Stimulated activated CD4-positive, alpha-beta T cell treated with anti-CD3 and anti-CD28 coated beads, Interleukin-12 subunit alpha, Interleukin-12 subunit beta, amount 100 ng/mL, for 48 hours (primary cell): ENCODE results near the gene CLGN.
A peak's percentile ranks its signal among the peaks of the same experiment; 100 is the strongest.

Source experiments
- DNase-seq, 3 donors: peaks; one replicate each; pipeline ENCODE4 v3.0.0-alpha.2; 2020; ENCODE audit warnings: low read depth in 2 of 3, low spot score in 1 of 3

Gene CLGN

GRCh38 chr4:140382732-140383131 is 44.7 kb downstream of the CLGN start:
- no peak for DNase-seq

GRCh38 chr4:140374130-140374477 is 53.3 kb downstream of the CLGN start:
- no peak for DNase-seq

GRCh38 chr4:140373328-140374129 is 53.9 kb downstream of the CLGN start, which contains the start of gene SCOC:
Gene SCOC, plus strand, starts transcription at chr4:140373646. Its CDS starts 5,525 bp downstream, at chr4:140379171.
- peak; percentile 95 to 96 (median 96) for DNase-seq

- peak; percentile 5 to 20 (median 14) for DNase-seq
Measured at GRCh38 chr4:140372751-140373327, 54.6 kb downstream of the CLGN start.

- DNase-seq = no peak
Measured at GRCh38 chr4:140368686-140369085, 58.8 kb downstream of the CLGN start.

GRCh38 chr4:140367738-140368137 is 59.7 kb downstream of the CLGN start:
- DNase-seq = no peak

- no peak for DNase-seq
Measured at GRCh38 chr4:140363558-140363957, 63.9 kb downstream of the CLGN start.

GRCh38 chr4:140363051-140363450 is 64.4 kb downstream of the CLGN start:
- DNase-seq = no peak

GRCh38 chr4:140361099-140361498 is 66.3 kb downstream of the CLGN start:
- DNase-seq = no peak

GRCh38 chr4:140359562-140360427 is 67.7 kb downstream of the CLGN start:
- peak; percentile 49 to 83 (median 75) for DNase-seq

- DNase-seq = no peak
Measured at GRCh38 chr4:140358281-140358680, 69.2 kb downstream of the CLGN start.

GRCh38 chr4:140357868-140358267 is 69.6 kb downstream of the CLGN start:
- no peak for DNase-seq

- no peak for DNase-seq
Measured at GRCh38 chr4:140355288-140355687, 72.2 kb downstream of the CLGN start.

- DNase-seq = no peak
Measured at GRCh38 chr4:140353786-140354185, 73.7 kb downstream of the CLGN start.

- DNase-seq = no peak
Measured at GRCh38 chr4:140351093-140352075, 76.1 kb downstream of the CLGN start.

GRCh38 chr4:140349816-140350215 is 77.6 kb downstream of the CLGN start:
- DNase-seq = no peak

- no peak for DNase-seq
Measured at GRCh38 chr4:140346136-140346535, 81.3 kb downstream of the CLGN start.

- no peak for DNase-seq
Measured at GRCh38 chr4:140344621-140345020, 82.8 kb downstream of the CLGN start.

- no peak for DNase-seq
Measured at GRCh38 chr4:140344101-140344500, 83.3 kb downstream of the CLGN start.

GRCh38 chr4:140343303-140343702 is 84.1 kb downstream of the CLGN start:
- no peak for DNase-seq

GRCh38 chr4:140342620-140343019 is 84.8 kb downstream of the CLGN start:
- no peak for DNase-seq
